Fibroblast of lung (primary cell): ENCODE measurements around the gene PDE6G. TPM values are rescaled to one million over a fixed set of nuclear protein-coding genes. Genes with fewer than 3 reads are reported as not detected.

Experiments used
- DNase-seq, 2 donors: peaks; one replicate each; pipeline versions ENCODE4 v3.0.0 to v3.0.0-alpha.2; 2010; ENCODE audit warnings: low read depth in 2 of 2
- H2AFZ ChIP-seq: 2 replicates; pipeline ENCODE4 v1.5.1; 2012; ENCODE audit warnings: low read length, control low read depth, inconsistent platforms
- H3K27ac ChIP-seq: 2 replicates; pipeline ENCODE4 v1.5.1; 2011; ENCODE audit warnings: low read length, control low read depth; ENCODE audit not compliant: insufficient read depth
- H3K27me3 ChIP-seq: 2 replicates; pipeline ENCODE4 v1.5.1; 2011; ENCODE audit warnings: mild to moderate bottlenecking, low read length; ENCODE audit not compliant: control insufficient read depth, insufficient read depth
- H3K36me3 ChIP-seq: 2 replicates; pipeline ENCODE4 v1.5.1; 2011; ENCODE audit warnings: low read length; ENCODE audit not compliant: control insufficient read depth, insufficient read depth
- H3K4me1 ChIP-seq: 2 replicates; pipeline ENCODE4 v1.5.1; 2011; ENCODE audit warnings: low read length; ENCODE audit not compliant: control insufficient read depth, insufficient read depth; ENCODE audit errors: extremely low read depth
- H3K4me2 ChIP-seq: 2 replicates; pipeline ENCODE4 v1.5.1; 2011; ENCODE audit warnings: low read length, control low read depth; ENCODE audit not compliant: insufficient read depth; ENCODE audit errors: extremely low read depth
- H3K4me3 ChIP-seq, 4 experiments: fragments of 200-600 bp in 1 of 4; sonication (generic) in 1 of 4; replicated peaks in 1 of 4; 2 replicates each; pipeline ENCODE4 v1.5.1; 2011 to 2016; ENCODE audit warnings: low read length in 4 of 4, low read depth in 3 of 4, mild to moderate bottlenecking in 3 of 4, control low read depth in 2 of 4, inconsistent platforms in 1 of 4, mixed read lengths in 1 of 4; ENCODE audit not compliant: insufficient read depth in 1 of 4; ENCODE audit errors: control extremely low read depth in 1 of 4
- H3K79me2 ChIP-seq: 2 replicates; pipeline ENCODE4 v1.5.1; 2012; ENCODE audit warnings: mild to moderate bottlenecking, low read length, inconsistent platforms; ENCODE audit not compliant: control insufficient read depth, insufficient read depth
- H3K9ac ChIP-seq: 2 replicates; pipeline ENCODE4 v1.5.1; 2011; ENCODE audit warnings: mild to moderate bottlenecking, low read length, control low read depth; ENCODE audit not compliant: insufficient read depth
- H3K9me3 ChIP-seq: 2 replicates; pipeline ENCODE4 v1.5.1; 2012; ENCODE audit warnings: low read depth, low read length; ENCODE audit not compliant: control insufficient read depth, insufficient read depth
- H4K20me1 ChIP-seq: 2 replicates; pipeline ENCODE4 v1.5.1; 2011; ENCODE audit warnings: low read length; ENCODE audit not compliant: control insufficient read depth, insufficient read depth; ENCODE audit errors: extremely low read depth
- CTCF ChIP-seq, 2 donors: IDR thresholded peaks in 1 of 2; conservative IDR thresholded peaks in 1 of 2; 1 replicate in 1 of 2; 2 replicates in 1 of 2; pipeline ENCODE4 v1.5.1; 2011 to 2012; ENCODE audit warnings: low read length in 2 of 2, control low read depth in 1 of 2, inconsistent platforms in 1 of 2, low read depth in 1 of 2, mild to moderate bottlenecking in 1 of 2
- EZH2 ChIP-seq: IDR thresholded peaks from 2 replicates; pipeline ENCODE4 v1.5.1; 2012; ENCODE audit warnings: low read length, control low read depth, mild to moderate bottlenecking; ENCODE audit errors: missing control alignments
- polyA plus RNA-seq, 2 donors: library from polyadenylated mRNA; depleted of rRNA in 1 of 2; stranded (reverse) in 1 of 2; unstranded in 1 of 2; fragments of >200 nt; gene quantifications; 2 replicates each; pipeline ENCODE4 v1.2.1, GENCODE V29; 2011 to 2012; ENCODE audit warnings: missing spikeins in 1 of 2
- total RNA-seq: library from RNA; depleted of rRNA; stranded (reverse); fragments of >200 nt; gene quantifications from 2 replicates; pipeline ENCODE4 v1.2.1, GENCODE V29; 2014

The PDE6G gene
- total and polyA plus RNA-seq, 2 donors (not counting 1 experiment from before 2014, with no cell fraction given) = 0.17 to 0.64 TPM

- Histone ChIP-seq H3K9ac (no peak overlapping the region), H3K4me2 (no peak overlapping the region), H3K27me3 (no peaks in the 10 kb centered on the region), H3K9me3 (no peaks in the 10 kb centered on the region), H3K4me3 (no peak overlapping the region), H3K4me1 (peaks cover 3% of the 10 kb centered on the region), H3K36me3 (peaks cover 53% of the 10 kb centered on the region), H3K79me2 (peaks cover 32% of the 10 kb centered on the region), H4K20me1 (no peaks in the 10 kb centered on the region), H2AFZ (no peak overlapping the region), H3K27ac (no peak overlapping the region)
- no peak for DNase-seq
- no peak for TF ChIP-seq EZH2
- no peak for TF ChIP-seq CTCF (conservative IDR thresholded peaks at IDR 0.05 in 1 of 2, IDR thresholded peaks at IDR 0.05 in 1 of 2; ENCODE audit: low read depth in 1 of 2, low read length in 2 of 2)
These were observed 40.0 kb upstream of the PDE6G start for GRCh38 chr17:81696218-81696941.

- Histone ChIP-seq H3K9ac (no peak overlapping the region), H3K36me3 (peaks cover 48% of the 10 kb centered on the region), H3K4me1 (no peaks in the 10 kb centered on the region), H3K4me2 (no peak overlapping the region), H3K27me3 (no peaks in the 10 kb centered on the region), H3K4me3 (no peak overlapping the region), H3K9me3 (no peaks in the 10 kb centered on the region), H4K20me1 (no peaks in the 10 kb centered on the region), H3K27ac (no peak overlapping the region), H3K79me2 (peaks cover 26% of the 10 kb centered on the region), H2AFZ (no peak overlapping the region)
- DNase-seq = no peak
- TF ChIP-seq CTCF (conservative IDR thresholded peaks at IDR 0.05 in 1 of 2, IDR thresholded peaks at IDR 0.05 in 1 of 2; ENCODE audit: low read depth in 1 of 2, low read length in 2 of 2) (no peak), EZH2 (no peak)
These were observed 39.5 kb upstream of the PDE6G start for GRCh38 chr17:81695801-81696200.

GRCh38 chr17:81695211-81695610 is 38.9 kb upstream of the PDE6G start:
- no peak overlapping the region for H3K27ac ChIP-seq
- H3K9me3 ChIP-seq = no peaks in the 10 kb centered on the region
- H3K79me2 ChIP-seq = peaks cover 22% of the 10 kb centered on the region
- no peak overlapping the region for H3K4me3 ChIP-seq
- H4K20me1 ChIP-seq = no peaks in the 10 kb centered on the region
- H3K4me1 ChIP-seq = no peaks in the 10 kb centered on the region
- no peaks in the 10 kb centered on the region for H3K27me3 ChIP-seq
- H2AFZ ChIP-seq = no peak overlapping the region
- DNase-seq = no peak
- H3K4me2 ChIP-seq = no peak overlapping the region
- peaks cover 47% of the 10 kb centered on the region for H3K36me3 ChIP-seq
- no peak overlapping the region for H3K9ac ChIP-seq
- no peak for TF ChIP-seq CTCF (conservative IDR thresholded peaks at IDR 0.05 in 1 of 2, IDR thresholded peaks at IDR 0.05 in 1 of 2; ENCODE audit: low read depth in 1 of 2, low read length in 2 of 2)
- TF ChIP-seq EZH2 = no peak
